HepG2 (cell line): ENCODE results near the gene IRF3. TPM values are rescaled to one million over a fixed set of nuclear protein-coding genes. Genes with fewer than 3 reads are reported as not detected.
A peak's percentile ranks its signal among the peaks of the same experiment; 100 is the strongest.

Experiments
- ATF7-NPFF ChIP-seq: sonication (generic); formaldehyde crosslinking; IDR thresholded peaks from 2 replicates; pipeline ENCODE4 v1.8.1; 2023; ENCODE audit warnings: mild to moderate bottlenecking, low read depth, missing genetic modification reagents, moderate library complexity
- ATRX ChIP-seq: sonication (generic); formaldehyde crosslinking; IDR thresholded peaks from 2 replicates; pipeline ENCODE4 v1.4.0; 2020; ENCODE audit warnings: missing genetic modification reagents, borderline replicate concordance
- FOSL2 ChIP-seq: sonication (generic); formaldehyde crosslinking; IDR thresholded peaks from 2 replicates; pipeline ENCODE4 v1.4.0; 2020; ENCODE audit warnings: missing genetic modification reagents
- ISX ChIP-seq: sonication (generic); formaldehyde crosslinking; conservative IDR thresholded peaks from 2 replicates; pipeline ENCODE4 v1.5.0; 2020; ENCODE audit warnings: missing genetic modification reagents
- KDM5B ChIP-seq: sonication (generic); formaldehyde crosslinking; IDR thresholded peaks from 2 replicates; pipeline ENCODE4 v1.4.0; 2020; ENCODE audit warnings: missing genetic modification reagents, mild to moderate bottlenecking, borderline replicate concordance
- PAXIP1 ChIP-seq: sonication (generic); formaldehyde crosslinking; conservative IDR thresholded peaks from 2 replicates; pipeline ENCODE4 v1.4.0; 2020; ENCODE audit warnings: mild to moderate bottlenecking, missing genetic modification reagents, moderate library complexity
- PHF5A ChIP-seq: IDR thresholded peaks from one replicate; pipeline ENCODE4 v1.6.1; 2018; ENCODE audit warnings: low read depth, missing genetic modification reagents; ENCODE audit not compliant: unreplicated experiment
- REXO4 ChIP-seq: sonication (generic); formaldehyde crosslinking; IDR thresholded peaks from 2 replicates; pipeline ENCODE4 v1.8.0; 2022; ENCODE audit warnings: missing genetic modification reagents, mild to moderate bottlenecking, borderline replicate concordance
- SMARCC2 ChIP-seq: fragments of 450-650 bp; IDR thresholded peaks from 2 replicates; pipeline ENCODE4 v1.6.1; 2017; ENCODE audit warnings: antibody characterized with exemption, mild to moderate bottlenecking
- STAT5B ChIP-seq: sonication (generic); formaldehyde crosslinking; IDR thresholded peaks from 2 replicates; pipeline ENCODE4 v1.4.0; 2020; ENCODE audit warnings: missing genetic modification reagents
- ZBED4 ChIP-seq: sonication (generic); formaldehyde crosslinking; IDR thresholded peaks from 2 replicates; pipeline ENCODE4 v1.4.0; 2020; ENCODE audit warnings: missing genetic modification reagents, borderline replicate concordance
- ZFP1 ChIP-seq: IDR thresholded peaks from 2 replicates; pipeline ENCODE4 v1.6.1; 2016
- ZMAT3 ChIP-seq: sonication (generic); formaldehyde crosslinking; conservative IDR thresholded peaks from 2 replicates; pipeline ENCODE4 v1.7.0; 2021; ENCODE audit warnings: missing genetic modification reagents
- ZNF530 ChIP-seq: sonication (generic); formaldehyde crosslinking; IDR thresholded peaks from 2 replicates; pipeline ENCODE4 v1.5.0; 2020; ENCODE audit warnings: low read depth, mild to moderate bottlenecking, missing genetic modification reagents
- ZNF547 ChIP-seq: sonication (generic); formaldehyde crosslinking; IDR thresholded peaks from 2 replicates; pipeline ENCODE4 v1.5.1; 2020; ENCODE audit warnings: mild to moderate bottlenecking, missing genetic modification reagents
- ZNF646 ChIP-seq: sonication (generic); formaldehyde crosslinking; IDR thresholded peaks from 2 replicates; pipeline ENCODE4 v1.9.0; 2021; ENCODE audit warnings: mild to moderate bottlenecking, missing genetic modification reagents
- polyA plus RNA-seq, 8 experiments: library from polyadenylated mRNA; depleted of rRNA in 3 of 8; stranded (reverse) in 7 of 8; unstranded in 1 of 8; fragments of >200 nt; fragmentation: Illumina TruSeq in 4 of 8; extraction: Trizol in 4 of 8; gene quantifications; 2 replicates each; pipeline versions ENCODE4 v1.2.1 to v1.2.3, GENCODE V29; 2011 to 2016; ENCODE audit warnings: low read depth in 4 of 8, missing spikeins in 1 of 8, mixed read lengths in 1 of 8; ENCODE audit not compliant: insufficient read depth in 1 of 8
- total RNA-seq, 5 experiments: library from RNA; depleted of rRNA; stranded (reverse); fragments of >200 nt; fragmentation: Illumina TruSeq; extraction: Trizol; gene quantifications; 2 replicates each; pipeline ENCODE4 v1.2.3, GENCODE V29; 2016; ENCODE audit warnings: low read depth in 1 of 5

The IRF3 gene
- total and polyA plus RNA-seq, 2 of the 13 experiments (the other 11 are each of a cell fraction or from before 2014, with no cell fraction given), result 61.9 to 65.5 TPM

GRCh38 chr19:49665351-49666119 is at the start of gene IRF3, which contains the start of gene BCL2L12 (continued):
- TF ChIP-seq ZNF646 (CRISPR knock-in tag) (no peak), PHF5A (CRISPR knock-in tag) (no peak), SMARCC2 (no peak), ZMAT3 (CRISPR knock-in tag) (peak; percentile 39; the same call in 1 of the 2 replicates), STAT5B (CRISPR knock-in tag) (no peak), ISX (CRISPR knock-in tag) (no peak), ATF7-NPFF (CRISPR knock-in tag) (no peak), ZFP1 (CRISPR knock-in tag) (no peak), PAXIP1 (CRISPR knock-in tag) (peak; percentile 42), REXO4 (CRISPR knock-in tag) (no peak), ZNF530 (no peak), ZBED4 (CRISPR knock-in tag) (0 out of 2 replicates have a peak, but pooled peaks have one; percentile 55), ZNF547 (CRISPR knock-in tag) (no peak), FOSL2 (no peak), ATRX (CRISPR knock-in tag) (no peak), KDM5B (CRISPR knock-in tag) (no peak)
